ENCODE data around the gene RFX1.
"Not testable (repeated sequence)": the region's sequence is repeated elsewhere in the genome, so short reads cannot be mapped to it uniquely, and the experiment has no call there.

- not testable (repeated sequence) for TF ChIP-seq POLR2AphosphoS5, CTCF, POLR2A (IDR thresholded peaks at IDR 0.05)
Observed at GRCh38 chr19:14047866-14048265, 41.7 kb upstream of the RFX1 start.
